Measurements from ENCODE around the gene B9D2.

B9D2 gene

GRCh38 chr19:41327076-41327575 lies 36.8 kb downstream of the B9D2 start:
- no peak for DNase-seq

- DNase-seq = no peak
Observed at GRCh38 chr19:41325947-41326706, 37.8 kb downstream of the B9D2 start.

DNA sequence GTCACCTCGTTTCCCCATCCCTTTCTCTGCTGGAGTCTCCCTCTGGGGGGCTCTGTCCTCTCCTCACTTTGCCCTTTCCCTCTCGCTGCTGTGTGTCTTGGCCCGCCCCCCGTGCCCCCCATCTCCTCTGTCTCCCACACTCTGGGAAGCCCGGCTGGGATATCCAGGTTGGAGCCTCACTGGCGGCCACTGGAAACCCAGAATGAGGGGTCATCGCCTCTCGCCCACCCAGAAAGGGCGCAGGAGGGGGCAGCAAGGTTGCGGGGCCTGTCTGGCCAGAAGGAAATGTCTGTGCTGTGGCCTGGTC lies 38.4 kb downstream of the B9D2 start:
- no peak for DNase-seq

GRCh38 chr19:41324921-41325639 lies 38.9 kb downstream of the B9D2 start:
- DNase-seq = no peak

- peak; percentile 43 to 58 for DNase-seq
Observed at GRCh38 chr19:41324231-41324702, 39.7 kb downstream of the B9D2 start.

- DNase-seq = no peak
Observed at GRCh38 chr19:41323430-41324125, 40.4 kb downstream of the B9D2 start.

GRCh38 chr19:41323023-41323422 lies 40.9 kb downstream of the B9D2 start:
- no peak for DNase-seq

- DNase-seq = no peak
Observed at GRCh38 chr19:41322451-41322850, 41.5 kb downstream of the B9D2 start.

- peak in 1 of 2 donors; percentile 62 for DNase-seq
Observed at GRCh38 chr19:41321600-41322270, 42.2 kb downstream of the B9D2 start.

DNA sequence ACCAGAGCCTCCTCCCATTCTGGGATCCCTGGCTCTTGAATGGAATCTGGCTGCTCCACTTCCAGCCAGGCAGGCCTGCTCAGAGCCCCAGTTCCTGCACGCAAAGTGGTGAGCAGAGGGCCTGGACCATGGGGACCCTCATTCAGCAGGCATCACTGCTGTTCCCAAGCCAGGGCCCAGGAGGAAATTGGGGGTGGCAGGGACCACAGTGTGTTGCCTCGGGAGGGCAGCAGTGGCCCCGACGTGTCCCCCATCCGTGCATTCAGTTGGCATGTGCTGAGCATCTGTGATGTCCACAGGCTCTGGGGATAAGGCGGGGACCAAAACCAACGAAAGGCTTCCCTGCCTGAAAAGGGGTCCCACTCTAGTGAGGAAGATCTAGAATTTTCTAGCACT lies 42.7 kb downstream of the B9D2 start:
- no peak for DNase-seq

DNA sequence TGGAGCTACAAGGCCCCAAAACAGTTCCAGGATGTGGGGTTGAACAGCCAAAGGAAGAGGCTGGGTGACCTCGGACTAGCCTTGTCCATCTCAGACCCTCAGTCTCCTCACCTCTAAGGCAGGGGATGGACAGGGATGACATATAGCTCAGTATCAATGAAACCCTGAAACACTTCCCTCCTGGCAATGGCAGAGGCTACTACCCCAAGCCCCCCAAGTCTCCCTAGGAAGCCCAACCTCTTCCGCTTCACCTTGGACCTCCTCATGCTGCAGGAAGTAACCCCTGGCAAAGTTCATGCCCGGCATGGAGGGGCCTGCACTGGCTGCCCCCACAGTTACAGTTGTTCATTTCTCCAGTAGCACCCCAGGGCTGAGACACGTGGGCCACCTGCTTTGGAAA lies 43.4 kb downstream of the B9D2 start:
- DNase-seq = no peak

DNA sequence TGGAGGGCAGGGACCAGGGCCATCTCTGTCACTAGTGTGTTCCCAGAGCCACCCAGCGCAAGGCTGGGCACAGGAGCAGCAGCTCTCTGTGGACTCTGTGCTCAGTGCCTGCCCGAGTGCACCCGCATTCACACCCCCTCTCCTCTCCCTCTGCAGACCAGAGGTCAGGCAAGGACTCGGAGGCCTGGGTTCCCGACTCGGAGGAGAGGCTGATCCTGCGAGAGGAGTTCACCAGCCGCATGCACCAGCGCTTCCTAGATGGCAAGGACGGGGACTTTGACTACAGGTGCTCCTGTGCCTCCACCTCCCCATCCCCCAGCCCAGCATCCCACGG lies 43.8 kb downstream of the B9D2 start:
- DNase-seq = no peak

DNA sequence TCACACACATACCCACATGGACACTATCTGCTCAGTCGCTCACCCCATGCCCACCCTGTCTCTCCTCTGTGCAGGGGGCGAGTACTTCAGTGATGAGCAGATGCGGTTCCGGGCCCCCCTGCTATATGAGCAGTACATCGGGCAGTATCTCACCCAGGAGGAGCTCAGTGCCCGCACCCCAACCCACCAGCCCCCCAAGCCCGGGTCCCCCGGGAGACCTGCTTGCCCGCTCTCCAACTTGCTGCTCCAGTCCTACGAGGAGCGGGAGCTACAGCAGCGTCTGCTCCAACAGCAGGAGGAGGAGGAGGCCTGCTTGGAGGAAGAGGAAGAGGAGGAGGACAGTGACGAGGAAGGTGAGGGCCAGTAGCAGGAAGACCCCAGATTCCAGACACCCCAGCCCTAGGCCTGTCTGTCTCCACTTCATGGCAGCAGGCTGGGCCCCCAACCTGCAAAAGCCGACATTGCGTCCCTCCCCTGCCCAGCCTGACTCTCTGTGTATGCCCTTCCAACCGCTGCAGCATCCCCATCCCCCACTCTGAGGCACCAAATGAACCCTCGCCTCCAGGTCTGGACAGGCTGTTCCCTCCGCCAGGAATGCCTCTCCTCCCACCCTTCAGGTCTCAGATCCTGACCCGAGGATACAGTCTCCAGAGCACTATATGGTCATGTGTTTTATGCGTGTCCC lies 44.3 kb downstream of the B9D2 start:
- DNase-seq = no peak

- no peak for DNase-seq
Observed at GRCh38 chr19:41318696-41319499, 45.1 kb downstream of the B9D2 start.

GRCh38 chr19:41316306-41316920 lies 47.5 kb downstream of the B9D2 start:
- DNase-seq = no peak

- DNase-seq = no peak
Observed at GRCh38 chr19:41311613-41312012, 52.3 kb downstream of the B9D2 start.

DNA sequence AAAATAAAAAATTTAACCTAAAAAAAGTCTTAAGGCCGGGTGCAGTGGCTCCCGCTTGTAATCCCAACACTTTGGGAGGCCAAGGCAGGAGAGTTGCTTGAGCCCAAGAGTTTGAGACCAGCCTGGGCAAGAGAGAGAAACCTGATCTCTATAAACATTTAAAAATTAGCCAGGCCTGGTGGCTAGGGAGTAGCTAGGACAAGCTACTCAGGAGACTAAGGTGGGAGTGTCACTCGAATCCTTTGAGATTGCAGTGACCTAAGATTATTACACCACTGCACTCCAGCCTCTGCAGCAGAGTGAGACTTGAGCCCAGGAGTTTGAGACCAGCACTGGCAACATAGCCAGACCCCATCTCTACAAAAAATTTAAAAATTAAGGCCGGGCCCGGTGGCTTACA lies 52.9 kb downstream of the B9D2 start:
- DNase-seq = no peak

- DNase-seq = peak; percentile 76 to 88
Observed at GRCh38 chr19:41310033-41310831, 53.7 kb downstream of the B9D2 start, which contains the start of gene CCDC97. TSS of gene CCDC97 (plus strand) at chr19:41310172. CDS start at chr19:41310311, 139 bp downstream.

DNA sequence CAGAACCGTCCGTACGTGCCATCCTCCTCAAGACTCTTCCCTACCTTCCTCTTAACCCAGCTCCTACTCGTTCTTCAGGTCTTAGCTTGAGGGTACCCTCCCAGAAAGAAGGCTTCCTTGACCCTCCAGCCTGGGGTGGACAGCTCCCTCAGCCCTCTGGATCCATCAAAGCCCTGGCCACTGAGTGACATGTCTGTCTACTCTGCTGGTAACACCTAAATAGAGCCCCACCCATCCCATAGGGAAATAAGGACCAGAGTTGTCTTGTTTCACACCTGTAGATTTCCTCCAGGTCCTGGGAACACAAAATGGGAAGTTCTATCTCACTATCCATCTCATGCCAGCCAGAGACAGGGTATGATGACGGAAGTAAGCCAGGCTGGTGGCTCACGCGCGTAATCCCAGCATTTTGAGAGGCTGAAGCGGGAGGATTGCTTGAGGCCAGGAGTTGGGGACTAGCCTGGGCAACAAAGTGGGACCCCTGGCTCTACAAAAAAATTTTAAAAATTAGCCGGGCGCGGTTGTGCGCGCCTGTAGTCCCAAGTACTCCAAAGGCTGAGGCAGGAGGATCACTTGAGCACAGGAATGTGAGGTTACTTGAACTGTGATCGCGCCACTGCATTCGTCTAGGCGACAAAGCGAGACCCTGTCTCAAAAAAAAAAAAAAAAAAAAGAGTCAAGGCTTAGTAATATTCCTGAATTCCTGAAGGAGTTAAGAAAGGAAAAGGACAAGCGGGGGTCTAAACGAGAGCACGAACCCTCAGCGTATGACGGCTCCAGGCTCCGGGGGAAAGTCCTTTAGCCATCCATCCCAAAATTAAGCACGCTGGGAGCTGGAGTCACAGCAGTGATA lies 54.5 kb downstream of the B9D2 start:
- DNase-seq = peak in 1 of 2 donors; percentile 23

Measured in inflammatory macrophage treated with lipopolysaccharide for 1 hour (primary cell).